Astrocyte of the cerebellum (primary cell): ENCODE results near the gene THBS3.
A peak's percentile ranks its signal among the peaks of the same experiment; 100 is the strongest.
"Not testable (repeated sequence)": the region's sequence is repeated elsewhere in the genome, so short reads cannot be mapped to it uniquely, and the experiment has no call there.

ENCODE experiments used
- DNase-seq: peaks from one replicate; pipeline ENCODE4 v3.0.0-alpha.2; 2011; ENCODE audit warnings: low read depth
- H3K4me3 ChIP-seq: 2 replicates; pipeline ENCODE4 v1.5.1; 2011; ENCODE audit warnings: mild to moderate bottlenecking, low read depth, low read length, moderate library complexity
- in situ Hi-C: cut with HindIII; loops from 2 replicates; pipeline ENCODE4 v1.10.0; 2017; ENCODE audit warnings: low sequenced_read_pairs
- TF ChIP-seq, protein P1 (sequence below): IDR thresholded peaks from 2 replicates; pipeline ENCODE4 v1.5.1; 2012; ENCODE audit warnings: low read length, low read depth, moderate library complexity, mild to moderate bottlenecking; ENCODE audit errors: missing control alignments

Gene THBS3

DNA sequence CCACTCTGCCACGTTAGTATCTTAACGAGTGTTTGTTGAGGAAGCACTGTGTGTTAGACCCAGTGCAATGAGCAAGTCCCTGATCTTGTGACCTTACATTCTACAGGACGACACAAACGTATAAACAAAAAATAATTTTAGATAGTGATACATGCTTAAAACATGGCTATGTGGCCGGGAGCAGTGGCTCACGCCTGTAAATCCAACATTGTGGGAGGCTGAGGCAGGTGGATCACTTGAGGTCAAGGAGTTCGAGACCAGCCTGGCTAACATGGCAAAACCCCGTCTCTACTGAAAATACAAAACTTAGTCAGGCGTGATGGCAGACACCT lies 20.4 kb upstream of the THBS3 start:
- TF ChIP-seq, protein P1, sequence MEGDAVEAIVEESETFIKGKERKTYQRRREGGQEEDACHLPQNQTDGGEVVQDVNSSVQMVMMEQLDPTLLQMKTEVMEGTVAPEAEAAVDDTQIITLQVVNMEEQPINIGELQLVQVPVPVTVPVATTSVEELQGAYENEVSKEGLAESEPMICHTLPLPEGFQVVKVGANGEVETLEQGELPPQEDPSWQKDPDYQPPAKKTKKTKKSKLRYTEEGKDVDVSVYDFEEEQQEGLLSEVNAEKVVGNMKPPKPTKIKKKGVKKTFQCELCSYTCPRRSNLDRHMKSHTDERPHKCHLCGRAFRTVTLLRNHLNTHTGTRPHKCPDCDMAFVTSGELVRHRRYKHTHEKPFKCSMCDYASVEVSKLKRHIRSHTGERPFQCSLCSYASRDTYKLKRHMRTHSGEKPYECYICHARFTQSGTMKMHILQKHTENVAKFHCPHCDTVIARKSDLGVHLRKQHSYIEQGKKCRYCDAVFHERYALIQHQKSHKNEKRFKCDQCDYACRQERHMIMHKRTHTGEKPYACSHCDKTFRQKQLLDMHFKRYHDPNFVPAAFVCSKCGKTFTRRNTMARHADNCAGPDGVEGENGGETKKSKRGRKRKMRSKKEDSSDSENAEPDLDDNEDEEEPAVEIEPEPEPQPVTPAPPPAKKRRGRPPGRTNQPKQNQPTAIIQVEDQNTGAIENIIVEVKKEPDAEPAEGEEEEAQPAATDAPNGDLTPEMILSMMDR = no peak
- peak overlapping the region; percentile 69 for H3K4me3 ChIP-seq
- DNase-seq = no peak
- in situ Hi-C loops = no loop called here

DNA sequence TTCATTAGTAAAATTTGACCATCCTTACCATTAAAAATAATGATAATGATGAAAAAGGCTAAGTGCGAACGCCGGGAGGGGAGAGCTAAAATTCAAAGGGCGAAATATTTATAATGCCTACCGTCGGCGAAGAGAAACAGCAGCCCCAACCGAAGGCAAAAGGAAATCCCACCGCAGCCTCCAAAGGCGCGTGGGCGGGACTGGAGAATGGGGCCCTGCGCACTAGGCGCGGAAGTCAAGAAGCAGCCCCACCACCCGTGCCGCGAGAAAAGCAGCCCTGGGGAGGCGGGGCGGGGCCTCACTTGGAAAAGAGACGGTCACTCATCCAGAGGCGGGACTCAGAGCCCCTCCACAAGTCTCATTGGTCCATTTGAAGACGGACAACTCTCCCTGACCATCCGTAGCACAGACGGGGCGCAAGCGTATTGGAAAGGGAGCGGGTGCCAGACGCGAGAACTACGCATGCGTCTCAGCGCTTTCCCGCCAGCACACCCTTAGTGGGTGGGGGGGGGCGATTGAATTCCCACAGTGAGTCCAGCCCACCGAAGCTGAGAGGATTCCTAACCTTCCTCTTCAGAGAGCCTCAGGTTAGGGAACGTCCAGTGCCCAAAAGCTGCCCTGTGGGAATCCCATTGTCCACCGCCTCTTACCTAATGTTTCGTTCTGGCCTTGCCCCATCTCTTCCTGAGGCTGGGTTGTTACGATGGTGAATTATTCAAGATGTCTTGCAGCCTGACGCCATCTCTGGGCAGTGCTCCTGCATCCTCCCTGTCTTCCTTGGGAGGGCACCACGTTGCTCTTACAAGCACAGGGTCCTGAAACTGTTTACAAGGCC lies 19.8 kb upstream of the THBS3 start:
- peak overlapping the region; percentile 69 for H3K4me3 ChIP-seq
- in situ Hi-C loops = no loop called here

GRCh38 chr1:155226910-155227260 lies 19.2 kb upstream of the THBS3 start:
- DNase-seq = no peak
- in situ Hi-C loops = no loop called here
- peak overlapping the region; percentile 69 for H3K4me3 ChIP-seq
- TF ChIP-seq, protein P1 = no peak

More for the DNA sequence above, 19.8 kb upstream of the THBS3 start:
- peak; percentile 98 for DNase-seq
- TF ChIP-seq, protein P1 = no peak

- in situ Hi-C loops = no loop called here
- DNase-seq = no peak
- TF ChIP-seq, protein P1 = peak; percentile 73
- H3K4me3 ChIP-seq = peak overlapping the region; percentile 69
These were observed 18.7 kb upstream of the THBS3 start for GRCh38 chr1:155226188-155226909.

GRCh38 chr1:155225404-155225759 lies 17.7 kb upstream of the THBS3 start:
- in situ Hi-C loops, H3K4me3 ChIP-seq: not testable (repeated sequence)

DNA sequence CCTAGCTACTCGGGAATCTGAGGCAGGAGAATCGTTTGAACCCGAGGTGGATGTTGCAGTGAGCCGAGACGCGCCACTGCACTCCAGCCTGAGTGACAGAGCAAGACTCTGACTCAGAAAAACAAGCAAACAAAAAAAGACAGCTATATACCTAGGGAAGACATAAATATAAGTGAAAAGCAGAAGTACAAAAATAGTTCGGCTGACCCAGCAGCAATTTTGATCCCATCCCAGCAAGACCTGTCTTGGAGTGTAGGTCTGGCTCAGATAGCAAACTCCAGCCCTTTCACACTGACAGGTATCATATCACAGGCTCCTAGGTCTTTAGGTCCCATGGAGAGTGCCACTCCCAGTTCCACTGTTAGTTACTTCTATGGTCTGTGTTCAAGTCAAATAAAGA lies 15.3 kb upstream of the THBS3 start:
- TF ChIP-seq, protein P1 = no peak
- in situ Hi-C loops = no loop called here
- DNase-seq = no peak
- no peak overlapping the region for H3K4me3 ChIP-seq

More at GRCh38 chr1:155225404-155225759, 17.7 kb upstream of the THBS3 start:
- not testable (repeated sequence) for DNase-seq

- in situ Hi-C loops, DNase-seq, H3K4me3 ChIP-seq: not testable (repeated sequence)
These were observed 12.7 kb upstream of the THBS3 start for GRCh38 chr1:155220211-155220965.
